MM.1S (cell line): ENCODE measurements around the gene LGMN.

Experiments used
- EZH2 ChIP-seq: fragments of 300-600 bp; sonication (generic); optimal IDR thresholded peaks from 2 replicates; pipeline ENCODE3; 2017; ENCODE audit warnings: low read depth, mild to moderate bottlenecking, antibody characterized with exemption, low read length, mixed read lengths
- EZH2phosphoT487 ChIP-seq: fragments of 300-600 bp; sonication (generic); IDR thresholded peaks from 2 replicates; pipeline ENCODE4 v1.6.1; 2018; ENCODE audit warnings: antibody characterized with exemption, low read length
- TF ChIP-seq, protein P1 (sequence below): fragments of 300-600 bp; sonication (generic); IDR thresholded peaks from 2 replicates; pipeline ENCODE4 v1.5.1; 2016; ENCODE audit warnings: antibody characterized with exemption, low read length, mixed read lengths

- TF ChIP-seq, protein P1, sequence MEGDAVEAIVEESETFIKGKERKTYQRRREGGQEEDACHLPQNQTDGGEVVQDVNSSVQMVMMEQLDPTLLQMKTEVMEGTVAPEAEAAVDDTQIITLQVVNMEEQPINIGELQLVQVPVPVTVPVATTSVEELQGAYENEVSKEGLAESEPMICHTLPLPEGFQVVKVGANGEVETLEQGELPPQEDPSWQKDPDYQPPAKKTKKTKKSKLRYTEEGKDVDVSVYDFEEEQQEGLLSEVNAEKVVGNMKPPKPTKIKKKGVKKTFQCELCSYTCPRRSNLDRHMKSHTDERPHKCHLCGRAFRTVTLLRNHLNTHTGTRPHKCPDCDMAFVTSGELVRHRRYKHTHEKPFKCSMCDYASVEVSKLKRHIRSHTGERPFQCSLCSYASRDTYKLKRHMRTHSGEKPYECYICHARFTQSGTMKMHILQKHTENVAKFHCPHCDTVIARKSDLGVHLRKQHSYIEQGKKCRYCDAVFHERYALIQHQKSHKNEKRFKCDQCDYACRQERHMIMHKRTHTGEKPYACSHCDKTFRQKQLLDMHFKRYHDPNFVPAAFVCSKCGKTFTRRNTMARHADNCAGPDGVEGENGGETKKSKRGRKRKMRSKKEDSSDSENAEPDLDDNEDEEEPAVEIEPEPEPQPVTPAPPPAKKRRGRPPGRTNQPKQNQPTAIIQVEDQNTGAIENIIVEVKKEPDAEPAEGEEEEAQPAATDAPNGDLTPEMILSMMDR, result no peak
- TF ChIP-seq EZH2phosphoT487, result no peak
- TF ChIP-seq EZH2, result no peak
Measured at GRCh38 chr14:92780444-92781232, 32.2 kb upstream of the LGMN start.
